Liver (tissue), 9 donors: Measurements from ENCODE around the gene ANKAR. TPM values are rescaled to one million over a fixed set of nuclear protein-coding genes. Genes with fewer than 3 reads are reported as not detected.

Source experiments
- DNase-seq: peaks from one replicate; pipeline ENCODE4 v3.0.0-alpha.2; 2017; ENCODE audit warnings: low spot score
- H3K27ac ChIP-seq, 2 donors: one replicate each; pipeline ENCODE4 v1.7.0; 2013; ENCODE audit warnings: inconsistent platforms in 2 of 2, low read length in 2 of 2, control low read depth in 1 of 2, low read depth in 1 of 2, mild to moderate bottlenecking in 1 of 2
- H3K27me3 ChIP-seq, 4 donors: one replicate each; pipeline versions ENCODE4 v1.6.1 to v1.7.0; 2013; ENCODE audit warnings: low read length in 3 of 4, inconsistent platforms in 1 of 4, mild to moderate bottlenecking in 1 of 4, moderate library complexity in 1 of 4; ENCODE audit not compliant: control insufficient read depth in 4 of 4, insufficient read depth in 4 of 4
- H3K36me3 ChIP-seq, 4 donors: one replicate each; pipeline versions ENCODE4 v1.6.1 to v1.7.0; 2013; ENCODE audit warnings: low read length in 3 of 4, mild to moderate bottlenecking in 3 of 4, low read depth in 1 of 4, moderate library complexity in 1 of 4; ENCODE audit not compliant: control insufficient read depth in 4 of 4, insufficient read depth in 3 of 4
- H3K4me1 ChIP-seq, 4 donors: one replicate each; pipeline versions ENCODE4 v1.6.1 to v1.7.0; 2013; ENCODE audit warnings: low read length in 3 of 4, mild to moderate bottlenecking in 3 of 4, moderate library complexity in 1 of 4; ENCODE audit not compliant: control insufficient read depth in 4 of 4, insufficient read depth in 4 of 4
- H3K4me3 ChIP-seq, 3 donors: one replicate each; pipeline versions ENCODE4 v1.6.1 to v1.7.0; 2013; ENCODE audit warnings: low read length in 3 of 3, control low read depth in 1 of 3, low read depth in 1 of 3, mild to moderate bottlenecking in 1 of 3
- H3K9ac ChIP-seq, 2 donors: one replicate each; pipeline ENCODE4 v1.7.0; 2013; ENCODE audit warnings: low read length in 2 of 2, mild to moderate bottlenecking in 2 of 2, moderate library complexity in 2 of 2, control low read depth in 1 of 2, low read depth in 1 of 2
- H3K9me3 ChIP-seq, 4 donors: one replicate each; pipeline versions ENCODE4 v1.6.1 to v1.7.0; 2013; ENCODE audit warnings: low read length in 3 of 4; ENCODE audit not compliant: control insufficient read depth in 4 of 4
- ATF3 ChIP-seq: IDR thresholded peaks from 2 replicates; pipeline ENCODE4 v1.6.1; 2016; ENCODE audit warnings: antibody characterized with exemption
- CTCF ChIP-seq: fragments of 150-350 bp; IDR thresholded peaks from 2 replicates; pipeline ENCODE4 v1.5.1; 2017; ENCODE audit warnings: improper control_type of control experiment, low read depth, low read length; ENCODE audit not compliant: missing input control
- EGR1 ChIP-seq, 2 donors: IDR thresholded peaks; 2 replicates each; pipeline ENCODE4 v1.6.1; 2016 to 2018; ENCODE audit warnings: antibody characterized with exemption in 2 of 2, low read depth in 2 of 2
- FOXA1 ChIP-seq: IDR thresholded peaks from 2 replicates; pipeline ENCODE4 v1.6.1; 2016; ENCODE audit warnings: antibody characterized with exemption
- FOXA2 ChIP-seq: IDR thresholded peaks from 2 replicates; pipeline ENCODE4 v1.6.1; 2016; ENCODE audit warnings: antibody characterized with exemption
- GABPA ChIP-seq, 2 donors: IDR thresholded peaks in 1 of 2; conservative IDR thresholded peaks in 1 of 2; 2 replicates each; pipeline ENCODE4 v1.6.1; 2016; ENCODE audit warnings: antibody characterized with exemption in 2 of 2, mild to moderate bottlenecking in 1 of 2, moderate library complexity in 1 of 2
- HNF4A ChIP-seq, 2 donors: conservative IDR thresholded peaks; 2 replicates each; pipeline ENCODE4 v1.6.1; 2016; ENCODE audit warnings: antibody characterized with exemption in 2 of 2, mild to moderate bottlenecking in 2 of 2
- HNF4G ChIP-seq: IDR thresholded peaks from 2 replicates; pipeline ENCODE4 v1.6.1; 2016; ENCODE audit warnings: antibody characterized with exemption
- JUND ChIP-seq, 2 donors: IDR thresholded peaks; 2 replicates each; pipeline ENCODE4 v1.6.1; 2016; ENCODE audit warnings: antibody characterized with exemption in 2 of 2
- MAX ChIP-seq: IDR thresholded peaks from 2 replicates; pipeline ENCODE4 v1.6.1; 2016; ENCODE audit warnings: antibody characterized with exemption
- NR2F2 ChIP-seq: IDR thresholded peaks from 2 replicates; pipeline ENCODE4 v1.6.1; 2016; ENCODE audit warnings: antibody characterized with exemption
- RAD21 ChIP-seq, 2 donors: IDR thresholded peaks; 2 replicates each; pipeline ENCODE4 v1.6.1; 2016; ENCODE audit warnings: antibody characterized with exemption in 2 of 2, mild to moderate bottlenecking in 2 of 2
- RXRA ChIP-seq, 2 donors: IDR thresholded peaks; 2 replicates each; pipeline ENCODE4 v1.6.1; 2017 to 2018; ENCODE audit warnings: antibody characterized with exemption in 2 of 2, mild to moderate bottlenecking in 1 of 2
- SP1 ChIP-seq: IDR thresholded peaks from 2 replicates; pipeline ENCODE4 v1.6.1; 2018; ENCODE audit warnings: antibody characterized with exemption, mild to moderate bottlenecking
- TAF1 ChIP-seq: conservative IDR thresholded peaks from 2 replicates; pipeline ENCODE4 v1.6.1; 2016; ENCODE audit warnings: antibody characterized with exemption, mild to moderate bottlenecking
- YY1 ChIP-seq: IDR thresholded peaks from 2 replicates; pipeline ENCODE4 v1.6.1; 2016; ENCODE audit warnings: antibody characterized with exemption, mild to moderate bottlenecking
- WGBS: extraction: QIAGEN DNeasy Blood & Tissue Kit; methylation state at CpG from one replicate; pipeline ENCODE4 v1.1.7; 2013; 5-methylcytosine and 5-hydroxymethylcytosine counted together
- polyA plus RNA-seq, 2 donors: library from polyadenylated mRNA; stranded (reverse) in 1 of 2; unstranded in 1 of 2; fragments of 200-250 nt in 1 of 2; fragments of >200 nt in 1 of 2; fragmentation: Nextera tagmentation in 1 of 2; extraction: Ambion mirVana in 1 of 2; gene quantifications; one replicate each; pipeline versions ENCODE4 v1.2.1 to v1.2.3, GENCODE V29; 2013 to 2015
- total RNA-seq, 2 donors: library from RNA; depleted of rRNA; stranded (reverse); fragments of >200 nt; gene quantifications; one replicate each; pipeline ENCODE4 v1.2.3, GENCODE V29; 2014
- TF ChIP-seq, protein P1 (sequence below): IDR thresholded peaks from 2 replicates; pipeline ENCODE4 v1.6.1; 2016; ENCODE audit warnings: antibody characterized with exemption, mild to moderate bottlenecking
- TF ChIP-seq, protein P2 (sequence below): IDR thresholded peaks from 2 replicates; pipeline ENCODE4 v1.6.1; 2016; ENCODE audit warnings: antibody characterized with exemption
- donor health status: healthy.
- donor health status: healthy.
- donor health status: healthy.
- donor health status: healthy.
- donor health status: healthy.

ANKAR gene
- total RNA-seq (1 to 10 TPM; 3.6 to 8.4 TPM), polyA plus RNA-seq (1 to 10 TPM in 1 of 2 donors, under 1 TPM in 1; 0.46 to 5.0 TPM)

GRCh38 chr2:189674374-189675112, at the start of gene ANKAR:
Gene ANKAR, plus strand, starts transcription at chr2:189674670. Its CDS starts 1,821 bp downstream, at chr2:189676491.
- Histone ChIP-seq H3K9me3 (no peaks in the 10 kb centered on the region), H3K36me3 (peaks cover 0 to 3% (median under 1%) of the 10 kb centered on the region in 4 donors), H3K4me3 (peak within 1 kb of the TSS; percentile 77 to 92 (median 90)), H3K4me1 (peaks cover 1 to 14% (median 11%) of the 10 kb centered on the region in 4 donors), H3K9ac (peak within 1 kb of the TSS; percentile 98 to 99), H3K27me3 (no peaks in the 10 kb centered on the region), H3K27ac (peak within 1 kb of the TSS; percentile 94 to 98)
- peak; percentile 90 for DNase-seq
- under 1% methylated on average over 62 of the region's 62 CpGs for WGBS
- TF ChIP-seq GABPA (IDR thresholded peaks at IDR 0.05 in 1 of 2, conservative IDR thresholded peaks at IDR 0.05 in 1 of 2) (peak in 1 of 2 donors; percentile 70), RXRA (IDR thresholded peaks at IDR 0.05) (peak in 1 of 2 donors; percentile 16), CTCF (peak; percentile 74), MAX (peak; percentile 34), EGR1 (IDR thresholded peaks at IDR 0.05; ENCODE audit: low read depth in 2 of 2) (no peak), HNF4G (no peak), ATF3 (no peak), FOXA2 (no peak), HNF4A (conservative IDR thresholded peaks at IDR 0.05) (no peak), NR2F2 (no peak), JUND (IDR thresholded peaks at IDR 0.05) (no peak), FOXA1 (no peak), TAF1 (peak; percentile 76), RAD21 (IDR thresholded peaks at IDR 0.05) (peak; percentile 48 to 59), YY1 (peak; percentile 89), SP1 (no peak)
- TF ChIP-seq, protein P1, sequence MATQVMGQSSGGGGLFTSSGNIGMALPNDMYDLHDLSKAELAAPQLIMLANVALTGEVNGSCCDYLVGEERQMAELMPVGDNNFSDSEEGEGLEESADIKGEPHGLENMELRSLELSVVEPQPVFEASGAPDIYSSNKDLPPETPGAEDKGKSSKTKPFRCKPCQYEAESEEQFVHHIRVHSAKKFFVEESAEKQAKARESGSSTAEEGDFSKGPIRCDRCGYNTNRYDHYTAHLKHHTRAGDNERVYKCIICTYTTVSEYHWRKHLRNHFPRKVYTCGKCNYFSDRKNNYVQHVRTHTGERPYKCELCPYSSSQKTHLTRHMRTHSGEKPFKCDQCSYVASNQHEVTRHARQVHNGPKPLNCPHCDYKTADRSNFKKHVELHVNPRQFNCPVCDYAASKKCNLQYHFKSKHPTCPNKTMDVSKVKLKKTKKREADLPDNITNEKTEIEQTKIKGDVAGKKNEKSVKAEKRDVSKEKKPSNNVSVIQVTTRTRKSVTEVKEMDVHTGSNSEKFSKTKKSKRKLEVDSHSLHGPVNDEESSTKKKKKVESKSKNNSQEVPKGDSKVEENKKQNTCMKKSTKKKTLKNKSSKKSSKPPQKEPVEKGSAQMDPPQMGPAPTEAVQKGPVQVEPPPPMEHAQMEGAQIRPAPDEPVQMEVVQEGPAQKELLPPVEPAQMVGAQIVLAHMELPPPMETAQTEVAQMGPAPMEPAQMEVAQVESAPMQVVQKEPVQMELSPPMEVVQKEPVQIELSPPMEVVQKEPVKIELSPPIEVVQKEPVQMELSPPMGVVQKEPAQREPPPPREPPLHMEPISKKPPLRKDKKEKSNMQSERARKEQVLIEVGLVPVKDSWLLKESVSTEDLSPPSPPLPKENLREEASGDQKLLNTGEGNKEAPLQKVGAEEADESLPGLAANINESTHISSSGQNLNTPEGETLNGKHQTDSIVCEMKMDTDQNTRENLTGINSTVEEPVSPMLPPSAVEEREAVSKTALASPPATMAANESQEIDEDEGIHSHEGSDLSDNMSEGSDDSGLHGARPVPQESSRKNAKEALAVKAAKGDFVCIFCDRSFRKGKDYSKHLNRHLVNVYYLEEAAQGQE = peak; percentile 83
- TF ChIP-seq, protein P2, sequence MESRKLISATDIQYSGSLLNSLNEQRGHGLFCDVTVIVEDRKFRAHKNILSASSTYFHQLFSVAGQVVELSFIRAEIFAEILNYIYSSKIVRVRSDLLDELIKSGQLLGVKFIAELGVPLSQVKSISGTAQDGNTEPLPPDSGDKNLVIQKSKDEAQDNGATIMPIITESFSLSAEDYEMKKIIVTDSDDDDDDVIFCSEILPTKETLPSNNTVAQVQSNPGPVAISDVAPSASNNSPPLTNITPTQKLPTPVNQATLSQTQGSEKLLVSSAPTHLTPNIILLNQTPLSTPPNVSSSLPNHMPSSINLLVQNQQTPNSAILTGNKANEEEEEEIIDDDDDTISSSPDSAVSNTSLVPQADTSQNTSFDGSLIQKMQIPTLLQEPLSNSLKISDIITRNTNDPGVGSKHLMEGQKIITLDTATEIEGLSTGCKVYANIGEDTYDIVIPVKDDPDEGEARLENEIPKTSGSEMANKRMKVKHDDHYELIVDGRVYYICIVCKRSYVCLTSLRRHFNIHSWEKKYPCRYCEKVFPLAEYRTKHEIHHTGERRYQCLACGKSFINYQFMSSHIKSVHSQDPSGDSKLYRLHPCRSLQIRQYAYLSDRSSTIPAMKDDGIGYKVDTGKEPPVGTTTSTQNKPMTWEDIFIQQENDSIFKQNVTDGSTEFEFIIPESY = no peak
